TTC549 (cell line): ENCODE measurements around the gene OR2W3.
"Not testable (repeated sequence)": the region's sequence is repeated elsewhere in the genome, so short reads cannot be mapped to it uniquely, and the experiment has no call there.

Experiments used
- FAIRE-seq: peaks from 2 replicates; lab custom pipeline; 2012; peaks lifted over from hg19 to GRCh38; lab: Jason Lieb, UNC

The OR2W3 gene

GRCh38 chr1:247919952-247920351 lies 24.6 kb downstream of the OR2W3 start, which contains the start of gene OR2T8:
Gene OR2T8, plus strand, starts transcription at chr1:247920252. Its CDS starts 766 bp downstream, at chr1:247921018.
- FAIRE-seq = no peak

GRCh38 chr1:247923941-247924340 lies 28.6 kb downstream of the OR2W3 start:
- no peak for FAIRE-seq

GRCh38 chr1:247924868-247925267 lies 29.5 kb downstream of the OR2W3 start, which contains the start of gene OR2AJ1:
Gene OR2AJ1, plus strand, starts transcription at chr1:247924889. Its CDS starts 8,880 bp downstream, at chr1:247933769.
- FAIRE-seq = no peak

GRCh38 chr1:247933989-247934388 lies 38.6 kb downstream of the OR2W3 start:
- no peak for FAIRE-seq

GRCh38 chr1:247935781-247936180 lies 40.4 kb downstream of the OR2W3 start:
- FAIRE-seq = no peak

- no peak for FAIRE-seq
Observed at GRCh38 chr1:247936415-247936814, 41.0 kb downstream of the OR2W3 start.

- not testable (repeated sequence) for FAIRE-seq
Observed at GRCh38 chr1:247936965-247937734, 41.8 kb downstream of the OR2W3 start.

GRCh38 chr1:247942624-247943023 lies 47.2 kb downstream of the OR2W3 start:
- FAIRE-seq = no peak
